CD4-positive, CD25-positive, alpha-beta regulatory T cell (primary cell): ENCODE measurements around the gene HCST. TPM values are rescaled to one million over a fixed set of nuclear protein-coding genes. Genes with fewer than 3 reads are reported as not detected.
"Not testable (repeated sequence)": the region's sequence is repeated elsewhere in the genome, so short reads cannot be mapped to it uniquely, and the experiment has no call there.

ENCODE experiments used
- ATAC-seq, 2 donors: fragments of 150-1000 bp; cut with Tn5 transposase; one replicate each; pipeline ENCODE4 v1.10.0; 2021; ENCODE audit warnings: low read depth in 2 of 2, moderate number of reproducible peaks in 2 of 2, moderate library complexity in 1 of 2
- DNase-seq, 3 donors: peaks; one replicate each; pipeline versions ENCODE4 v3.0.0 to v3.0.0-alpha.2; 2012 to 2022; ENCODE audit warnings: mixed read lengths in 1 of 3
- H3K27ac ChIP-seq: one replicate; pipeline ENCODE4 v1.7.0; 2013; ENCODE audit warnings: mild to moderate bottlenecking, low read length; ENCODE audit not compliant: insufficient read depth, poor library complexity, severe bottlenecking
- H3K27me3 ChIP-seq: one replicate; pipeline ENCODE4 v1.7.0; 2013; ENCODE audit warnings: low read length; ENCODE audit not compliant: control insufficient read depth, insufficient read depth
- H3K36me3 ChIP-seq: one replicate; pipeline ENCODE4 v1.7.0; 2013; ENCODE audit warnings: mild to moderate bottlenecking, low read length, moderate library complexity; ENCODE audit not compliant: control insufficient read depth, insufficient read depth
- H3K4me1 ChIP-seq: 2 replicates; pipeline ENCODE4 v1.7.0; 2013; ENCODE audit warnings: mild to moderate bottlenecking, low read length; ENCODE audit not compliant: insufficient read depth, control insufficient read depth, poor library complexity, severe bottlenecking
- H3K4me3 ChIP-seq: one replicate; pipeline ENCODE4 v1.7.0; 2013; ENCODE audit warnings: low read depth, mild to moderate bottlenecking, low read length, moderate library complexity
- H3K9me3 ChIP-seq, 2 experiments: 1 replicate in 1 of 2; 2 replicates in 1 of 2; pipeline ENCODE4 v1.7.0; 2013; ENCODE audit warnings: low read length in 2 of 2, mild to moderate bottlenecking in 1 of 2, moderate library complexity in 1 of 2; ENCODE audit not compliant: control insufficient read depth in 2 of 2
- H3K27ac Mint-ChIP-seq, 3 donors: one replicate each; pipeline ENCODE4 v1.8.0; 2020 to 2022; ENCODE audit warnings: mild to moderate bottlenecking in 3 of 3, mixed read lengths in 3 of 3, moderate library complexity in 2 of 3
- H3K27me3 Mint-ChIP-seq: one replicate; pipeline ENCODE4 v1.8.0; 2022; ENCODE audit warnings: mild to moderate bottlenecking, mixed read lengths
- H3K36me3 Mint-ChIP-seq: one replicate; pipeline ENCODE4 v1.8.0; 2020; ENCODE audit warnings: mixed read lengths
- H3K4me1 Mint-ChIP-seq, 4 donors: one replicate each; pipeline ENCODE4 v1.8.0; 2020 to 2022; ENCODE audit warnings: mixed read lengths in 4 of 4, mild to moderate bottlenecking in 1 of 4
- H3K4me3 Mint-ChIP-seq, 4 donors: one replicate each; pipeline ENCODE4 v1.8.0; 2020 to 2022; ENCODE audit warnings: mild to moderate bottlenecking in 4 of 4, mixed read lengths in 4 of 4, moderate library complexity in 3 of 4
- H3K9me3 Mint-ChIP-seq, 7 donors: one replicate each; pipeline ENCODE4 v1.8.0; 2020 to 2022; ENCODE audit warnings: mixed read lengths in 7 of 7, mild to moderate bottlenecking in 3 of 7, moderate library complexity in 2 of 7
- polyA plus RNA-seq, 4 donors: library from polyadenylated mRNA; unstranded; fragments of 300-500 nt; fragmentation: Illumina TruSeq; gene quantifications; one replicate each; pipeline ENCODE4 v1.2.3, GENCODE V29; 2021
- total RNA-seq: library from RNA; stranded (reverse); gene quantifications from one replicate; pipeline ENCODE4 v1.2.3, GENCODE V29; 2022

Gene HCST
- total and polyA plus RNA-seq, 5 donors from 2014 or later, result 104 to 863 (median 736) TPM

DNA sequence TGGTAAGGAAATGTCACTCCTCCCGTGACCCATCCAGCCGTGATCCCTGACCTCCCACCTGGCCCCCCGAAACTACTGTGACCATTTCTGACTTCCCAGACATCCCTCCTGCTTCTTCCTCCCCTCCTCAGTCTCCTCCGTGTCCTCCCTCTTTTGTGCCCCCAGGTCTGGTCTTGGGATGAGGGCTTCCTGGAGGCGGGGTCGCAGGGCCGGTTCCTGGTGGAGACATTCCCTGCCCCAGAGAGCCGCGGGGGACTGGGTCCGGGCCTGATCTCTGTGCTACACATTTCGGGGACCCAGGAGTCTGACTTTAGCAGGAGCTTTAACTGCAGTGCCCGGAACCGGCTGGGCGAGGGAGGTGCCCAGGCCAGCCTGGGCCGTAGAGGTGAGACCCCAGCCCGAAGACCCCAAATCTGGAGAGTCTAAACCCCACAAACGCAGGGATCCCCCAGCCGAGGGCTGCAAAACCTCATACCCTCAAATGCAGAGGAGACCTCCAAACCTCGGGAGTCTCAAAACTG lies 40.6 kb upstream of the HCST start:
- peaks cover 76% of the 10 kb centered on the region for H3K27me3 Mint-ChIP-seq
- H3K36me3 Mint-ChIP-seq, result peaks cover 4% of the 10 kb centered on the region

DNA sequence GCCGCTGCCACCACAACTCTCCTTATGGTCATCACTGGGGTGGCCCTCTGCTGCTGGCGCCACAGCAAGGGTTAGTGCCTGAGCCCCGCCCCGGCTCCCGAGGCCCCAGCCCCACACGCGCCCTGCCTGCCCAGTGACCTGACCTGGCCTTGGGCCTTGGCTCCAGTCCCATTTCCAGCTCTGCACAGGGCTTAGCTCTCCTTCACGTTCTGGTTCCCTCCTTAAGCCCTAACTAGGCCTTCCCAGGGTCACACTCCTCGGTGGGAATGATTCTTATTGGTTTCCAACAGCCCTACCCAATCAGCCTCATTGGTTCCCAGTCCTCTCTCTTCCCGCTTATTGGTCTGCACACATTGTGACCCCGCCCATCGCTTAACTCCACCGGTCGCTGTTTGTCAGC lies 39.8 kb upstream of the HCST start:
- DNase-seq (no peak), ATAC-seq (no peak)
- no peak overlapping the region for H3K27ac ChIP-seq
- H3K36me3 ChIP-seq, result no peaks in the 10 kb centered on the region
- H3K4me3 ChIP-seq, result no peak overlapping the region
- H3K9me3 ChIP-seq, result no peaks in the 10 kb centered on the region
- Mint-ChIP-seq H3K27me3 (peaks cover 71% of the 10 kb centered on the region), H3K27ac (no peak overlapping the region), H3K36me3 (peaks cover 4% of the 10 kb centered on the region), H3K9me3 (peaks cover 0 to 2% (median 0%) of the 10 kb centered on the region in 7 donors), H3K4me1 (peaks cover 0 to 10% (median 1%) of the 10 kb centered on the region in 4 donors), H3K4me3 (peak overlapping the region in 1 of 4 donors; percentile 29)
- no peaks in the 10 kb centered on the region for H3K4me1 ChIP-seq
- H3K27me3 ChIP-seq, result peaks cover 9% of the 10 kb centered on the region

More for the DNA sequence above, 40.6 kb upstream of the HCST start:
- H3K4me3 Mint-ChIP-seq, result no peak overlapping the region
- peaks cover 0 to 2% (median 0%) of the 10 kb centered on the region in 7 donors for H3K9me3 Mint-ChIP-seq
- no peak for ATAC-seq
- peaks cover 9% of the 10 kb centered on the region for H3K27me3 ChIP-seq
- H3K36me3 ChIP-seq, result no peaks in the 10 kb centered on the region
- peaks cover 0 to 17% (median 4%) of the 10 kb centered on the region in 4 donors for H3K4me1 Mint-ChIP-seq
- H3K27ac Mint-ChIP-seq, result no peak overlapping the region
- H3K27ac ChIP-seq, result no peak overlapping the region
- no peak overlapping the region for H3K4me3 ChIP-seq
- H3K4me1 ChIP-seq, result peaks cover 7% of the 10 kb centered on the region
- H3K9me3 ChIP-seq, result no peaks in the 10 kb centered on the region
- no peak for DNase-seq

GRCh38 chr19:35863018-35863417 lies 39.3 kb upstream of the HCST start:
- Mint-ChIP-seq H3K4me3 (peak overlapping the region in 1 of 4 donors; percentile 29), H3K27ac (no peak overlapping the region), H3K27me3 (peaks cover 71% of the 10 kb centered on the region), H3K4me1 (peaks cover 0 to 12% (median 1%) of the 10 kb centered on the region in 4 donors), H3K36me3 (peaks cover 4% of the 10 kb centered on the region), H3K9me3 (peaks cover 0 to 2% (median 0%) of the 10 kb centered on the region in 7 donors)
- ATAC-seq (no peak), DNase-seq (no peak)
- no peak overlapping the region for H3K27ac ChIP-seq
- H3K4me1 ChIP-seq, result peaks cover under 1% of the 10 kb centered on the region
- H3K27me3 ChIP-seq, result peaks cover 9% of the 10 kb centered on the region
- no peaks in the 10 kb centered on the region for H3K36me3 ChIP-seq
- no peaks in the 10 kb centered on the region for H3K9me3 ChIP-seq
- no peak overlapping the region for H3K4me3 ChIP-seq

GRCh38 chr19:35868172-35868822 lies 34.0 kb upstream of the HCST start, which contains the start of gene APLP1:
Gene APLP1, plus strand, starts transcription at chr19:35868574. Its CDS starts 63 bp downstream, at chr19:35868637.
- peaks cover 0 to 22% (median 11%) of the 10 kb centered on the region in 4 donors for H3K4me1 Mint-ChIP-seq
- H3K9me3 Mint-ChIP-seq, result peaks cover 0 to 2% (median 0%) of the 10 kb centered on the region in 7 donors
- H3K36me3 ChIP-seq, result no peaks in the 10 kb centered on the region
- H3K27ac Mint-ChIP-seq, result peak within 1 kb of the TSS in 1 of 3 donors; percentile 32
- ATAC-seq (peak; percentile 59 to 60), DNase-seq (peak in 2 of 3 donors; percentile 42 to 44)
- no peak within 1 kb of the TSS for H3K4me3 ChIP-seq
- H3K9me3 ChIP-seq, result no peaks in the 10 kb centered on the region
- no peaks in the 10 kb centered on the region for H3K36me3 Mint-ChIP-seq
- H3K27me3 ChIP-seq, result peaks cover 7% of the 10 kb centered on the region
- no peak within 1 kb of the TSS for H3K27ac ChIP-seq
- H3K4me3 Mint-ChIP-seq, result peak within 1 kb of the TSS; percentile 41 to 82 (median 68)
- peaks cover 42% of the 10 kb centered on the region for H3K27me3 Mint-ChIP-seq
- H3K4me1 ChIP-seq, result peaks cover 23% of the 10 kb centered on the region

- no peak overlapping the region for H3K4me3 ChIP-seq
- peaks cover 23% of the 10 kb centered on the region for H3K4me1 ChIP-seq
- no peak for DNase-seq
- peaks cover 7% of the 10 kb centered on the region for H3K27me3 ChIP-seq
- H3K9me3 ChIP-seq, result no peaks in the 10 kb centered on the region
- Mint-ChIP-seq H3K36me3 (no peaks in the 10 kb centered on the region), H3K9me3 (peaks cover 0 to 2% (median 0%) of the 10 kb centered on the region in 7 donors), H3K27me3 (peaks cover 42% of the 10 kb centered on the region), H3K27ac (no peak overlapping the region), H3K4me3 (peak overlapping the region; percentile 41 to 82 (median 65)), H3K4me1 (peaks cover 0 to 22% (median 11%) of the 10 kb centered on the region in 4 donors)
- no peak overlapping the region for H3K27ac ChIP-seq
- ATAC-seq, result no peak
- no peaks in the 10 kb centered on the region for H3K36me3 ChIP-seq
Observed at GRCh38 chr19:35868823-35869326, 33.5 kb upstream of the HCST start.

- ATAC-seq (peak; percentile 81 to 82), DNase-seq (peak; percentile 71 to 90 (median 75))
- peak overlapping the region; percentile 41 to 82 (median 77) for H3K4me3 Mint-ChIP-seq
- H3K27me3 Mint-ChIP-seq, result peaks cover 41% of the 10 kb centered on the region
- Histone ChIP-seq H3K36me3 (no peaks in the 10 kb centered on the region), H3K9me3 (no peaks in the 10 kb centered on the region), H3K4me1 (peaks cover 23% of the 10 kb centered on the region), H3K27me3 (peaks cover 7% of the 10 kb centered on the region), H3K4me3 (no peak overlapping the region), H3K27ac (no peak overlapping the region)
- H3K4me1 Mint-ChIP-seq, result peaks cover 0 to 22% (median 11%) of the 10 kb centered on the region in 4 donors
- no peaks in the 10 kb centered on the region for H3K36me3 Mint-ChIP-seq
- peaks cover 0 to 2% (median 0%) of the 10 kb centered on the region in 7 donors for H3K9me3 Mint-ChIP-seq
- peak overlapping the region in 1 of 3 donors; percentile 37 for H3K27ac Mint-ChIP-seq
Observed at GRCh38 chr19:35869327-35870123, 32.8 kb upstream of the HCST start.

- Mint-ChIP-seq H3K27me3 (peaks cover 41% of the 10 kb centered on the region), H3K4me3 (peak overlapping the region; percentile 20 to 81 (median 72)), H3K27ac (peak overlapping the region in 1 of 3 donors; percentile 37), H3K4me1 (peaks cover 0 to 22% (median 11%) of the 10 kb centered on the region in 4 donors)
- DNase-seq, H3K36me3 ChIP-seq, ATAC-seq, H3K9me3 ChIP-seq, H3K27me3 ChIP-seq, H3K36me3 Mint-ChIP-seq, H3K9me3 Mint-ChIP-seq, H3K27ac ChIP-seq: not testable (repeated sequence)
- H3K4me3 ChIP-seq, result peak overlapping the region; percentile 37
- H3K4me1 ChIP-seq, result peaks cover 23% of the 10 kb centered on the region
Observed at GRCh38 chr19:35870124-35870736, 32.1 kb upstream of the HCST start.
